ENCODE data around the gene ADAM12. TPM values are rescaled to one million over a fixed set of nuclear protein-coding genes. Genes with fewer than 3 reads are reported as not detected.

Gene ADAM12
- total RNA-seq, 1 experiment from 2014 or later = not detected

- Histone ChIP-seq H3K4me3 (replicated peaks in 1 of 2; ENCODE audit: low read depth in 1 of 2, low read length in 2 of 2) (no peak overlapping the region), H3K36me3 (ENCODE audit: control insufficient read depth in 1 of 2, insufficient read depth in 2 of 2, low read length in 2 of 2) (no peaks in the 10 kb centered on the region), H3K9ac (ENCODE audit: low read length) (no peak overlapping the region), H3K27me3 (ENCODE audit: insufficient read depth, low read length) (peaks cover 44% of the 10 kb centered on the region), H4K20me1 (ENCODE audit: insufficient read depth) (no peaks in the 10 kb centered on the region), H3K79me2 (ENCODE audit: insufficient read depth, low read length) (no peaks in the 10 kb centered on the region), H3K4me1 (ENCODE audit: control insufficient read depth in 1 of 2, insufficient read depth in 2 of 2, low read length in 2 of 2) (no peaks in the 10 kb centered on the region), H3K27ac (ENCODE audit: low read depth, low read length) (no peak overlapping the region), H3K9me2 (ENCODE audit: insufficient read depth) (no peaks in the 10 kb centered on the region), H3K4me2 (ENCODE audit: low read length) (no peak overlapping the region), H2AFZ (ENCODE audit: low read depth, low read length, poor library complexity, severe bottlenecking) (no peak overlapping the region), H3K9me3 (ENCODE audit: control insufficient read depth in 1 of 2, insufficient read depth in 1 of 2, low read depth in 1 of 2, low read length in 2 of 2) (no peaks in the 10 kb centered on the region)
- no peak for TF ChIP-seq EGR1 (IDR thresholded peaks at IDR 0.05; ENCODE audit: low read depth)
- TF ChIP-seq YY1 (IDR thresholded peaks at IDR 0.05; ENCODE audit: extremely low read depth, insufficient replicate concordance, low read depth, low read length) = no peak
- no peak for TF ChIP-seq POLR2AphosphoS5 (IDR thresholded peaks at IDR 0.05; ENCODE audit: low read depth, low read length)
- TF ChIP-seq CBX3 (IDR thresholded peaks at IDR 0.05; ENCODE audit: low read depth) = no peak
- TF ChIP-seq ZFX (IDR thresholded peaks at IDR 0.05) = no peak
- no peak for TF ChIP-seq REST (IDR thresholded peaks at IDR 0.05; ENCODE audit: low read depth)
- no peak for TF ChIP-seq ZNF274 (IDR thresholded peaks at IDR 0.05; ENCODE audit: low read depth, low read length)
- no peak for TF ChIP-seq ATF3 (IDR thresholded peaks at IDR 0.05)
- TF ChIP-seq SP1 (IDR thresholded peaks at IDR 0.05; ENCODE audit: low read depth) = no peak
- no peak for TF ChIP-seq SRF (IDR thresholded peaks at IDR 0.05; ENCODE audit: low read depth)
- TF ChIP-seq ELF1 (IDR thresholded peaks at IDR 0.05; ENCODE audit: borderline replicate concordance, low read depth) = no peak
- no peak for TF ChIP-seq RAD21 (IDR thresholded peaks at IDR 0.05; ENCODE audit: low read depth)
- no peak for TF ChIP-seq EZH2 (IDR thresholded peaks at IDR 0.05)
- TF ChIP-seq MAX (IDR thresholded peaks at IDR 0.05) = no peak
- no peak for TF ChIP-seq TCF7L2 (IDR thresholded peaks at IDR 0.05; ENCODE audit: borderline replicate concordance, extremely low read depth, insufficient read depth, insufficient read length)
- no peak for TF ChIP-seq CTCF (IDR thresholded peaks at IDR 0.05 in 2 of 3, conservative IDR thresholded peaks at IDR 0.05 in 1 of 3; ENCODE audit: borderline replicate concordance in 1 of 3, insufficient read depth in 1 of 3, low read depth in 2 of 3, low read length in 2 of 3)
- no peak for TF ChIP-seq EZH2phosphoT487 (IDR thresholded peaks at IDR 0.05; ENCODE audit: borderline replicate concordance)
- TF ChIP-seq CEBPB (IDR thresholded peaks at IDR 0.05; ENCODE audit: low read depth) = no peak
- ChIA-PET POLR2A (no interaction called here), CTCF (no interaction called here), RAD21 (ENCODE audit: low non-redundant PET in 1 of 2, low total read pairs in 2 of 2, uncharacterized antibody in 2 of 2, unreplicated experiment in 2 of 2) (no interaction called here)
- intact Hi-C loops (cut with micrococcal nuclease) = no loop called here
- DNase-seq (ENCODE audit: low read depth, low spot score) (no peak), ATAC-seq (no peak)
- BruUV-seq (replicated peaks) = no TSS peak
Observed at GRCh38 chr10:126309228-126309883, 78.9 kb downstream of the ADAM12 start.
